Aorta (tissue), 5 donors: ENCODE measurements around the gene OR2V2. TPM values are rescaled to one million over a fixed set of nuclear protein-coding genes. Genes with fewer than 3 reads are reported as not detected.

Experiments
- ATAC-seq: fragments of 200-7000 bp; cut with Tn5 transposase; one replicate; pipeline ENCODE4 v1.9.1; 2022; ENCODE audit warnings: moderate library complexity; ENCODE audit not compliant: low FRiP score
- DNase-seq, 2 donors: peaks; one replicate each; pipeline ENCODE4 v3.0.0-alpha.2; 2020
- H3K27ac ChIP-seq, 2 donors: one replicate each; pipeline ENCODE4 v1.5.1; 2013; ENCODE audit warnings: low read length in 2 of 2, mild to moderate bottlenecking in 2 of 2, moderate library complexity in 2 of 2, control low read depth in 1 of 2, inconsistent platforms in 1 of 2, low read depth in 1 of 2
- H3K27me3 ChIP-seq, 2 donors: one replicate each; pipeline ENCODE4 v1.6.1; 2013; ENCODE audit warnings: control low read depth in 1 of 2, low read length in 1 of 2, mild to moderate bottlenecking in 1 of 2, moderate library complexity in 1 of 2; ENCODE audit not compliant: insufficient read depth in 2 of 2, control insufficient read depth in 1 of 2
- H3K36me3 ChIP-seq, 2 donors: one replicate each; pipeline ENCODE4 v1.6.1; 2013; ENCODE audit warnings: control low read depth in 1 of 2, low read length in 1 of 2, mild to moderate bottlenecking in 1 of 2; ENCODE audit not compliant: insufficient read depth in 2 of 2, control insufficient read depth in 1 of 2
- H3K4me1 ChIP-seq, 2 donors: one replicate each; pipeline ENCODE4 v1.6.1; 2013; ENCODE audit warnings: low read length in 2 of 2, control low read depth in 1 of 2, mild to moderate bottlenecking in 1 of 2, moderate library complexity in 1 of 2; ENCODE audit not compliant: insufficient read depth in 2 of 2, control insufficient read depth in 1 of 2
- H3K4me3 ChIP-seq, 2 donors: one replicate each; pipeline ENCODE4 v1.5.1; 2013; ENCODE audit warnings: low read length in 2 of 2, control low read depth in 1 of 2, mild to moderate bottlenecking in 1 of 2
- H3K9me3 ChIP-seq: one replicate; pipeline ENCODE4 v1.6.1; 2013; ENCODE audit warnings: mild to moderate bottlenecking, low read length; ENCODE audit not compliant: control insufficient read depth
- WGBS, 2 donors: extraction: QIAGEN DNeasy Blood & Tissue Kit; methylation state at CpG; one replicate each; pipeline ENCODE4 v1.1.7; 2013; 5-methylcytosine and 5-hydroxymethylcytosine counted together
- intact Hi-C, 2 donors: fragments of 100-400 bp; cut with DNase I; formaldehyde crosslinking; loops; one replicate each; pipeline versions ENCODE4 v1.14.2 to v1.15.0; 2022
- polyA plus RNA-seq, 2 donors: library from polyadenylated mRNA; stranded (reverse); fragments of 200-250 nt; gene quantifications; one replicate each; pipeline ENCODE4 v1.2.3, GENCODE V29; 2013
- total RNA-seq, 2 donors: library from RNA; stranded (reverse); fragmentation: NEBNext Ultra II Directional; extraction: Animal tissue kit (Norgen Biotek cat#: 25700); gene quantifications; one replicate each; pipeline ENCODE4 v1.2.1, GENCODE V29; 2021
- donor health status: healthy with polysubstance abuse.
- donor health status: Bipolar disorder and iron deficiency.
- donor health status: DM: no; HTN: no; CAD: no.
- donor health status: DM: no; HTN: no; CAD: no.
- donor health status: DM: yes; HTN: yes; CAD: no.

The OR2V2 gene
- total and polyA plus RNA-seq, 4 donors, result not detected

DNA sequence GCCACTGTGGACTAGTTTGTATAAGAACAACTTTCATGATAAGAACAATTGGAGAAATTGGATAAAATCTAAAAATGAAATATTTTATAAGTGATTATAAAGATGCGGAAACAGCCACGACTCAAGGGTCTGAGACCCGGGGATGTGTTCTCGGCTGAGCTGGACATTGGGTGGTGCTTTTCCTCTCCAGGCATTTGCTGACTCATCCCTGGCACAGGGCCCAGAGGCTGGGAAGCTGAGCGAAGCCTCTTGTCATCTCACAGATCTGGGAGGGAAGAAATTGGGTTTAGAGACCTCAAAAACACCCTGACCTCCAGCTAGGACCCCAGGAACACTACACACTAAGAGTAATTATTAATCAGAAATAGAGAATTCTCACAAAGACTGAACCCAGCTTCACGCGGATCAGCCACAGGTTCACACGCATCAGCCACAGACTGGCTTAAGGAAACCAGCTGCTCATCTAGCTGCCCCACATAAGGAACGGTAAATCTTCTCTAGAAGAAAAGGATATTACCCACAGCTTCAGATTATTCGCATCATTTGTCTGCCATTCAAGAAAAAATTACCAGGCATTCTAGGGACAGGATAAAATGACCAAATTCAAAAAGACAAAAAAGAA lies 13.7 kb upstream of the OR2V2 start:
- H3K4me1 ChIP-seq, result no peaks in the 10 kb centered on the region
- 79 to 81% methylated on average over 10 of the region's 10 CpGs for WGBS, 2 donors
- H3K4me3 ChIP-seq, result no peak overlapping the region
- DNase-seq, result peak; percentile 86
- no peaks in the 10 kb centered on the region for H3K9me3 ChIP-seq
- H3K27ac ChIP-seq, result no peak overlapping the region
- ATAC-seq, result no peak
- H3K27me3 ChIP-seq, result peaks cover 0 to 1% of the 10 kb centered on the region in 2 donors
- intact Hi-C loops, result no loop called here
- H3K36me3 ChIP-seq, result no peaks in the 10 kb centered on the region

DNA sequence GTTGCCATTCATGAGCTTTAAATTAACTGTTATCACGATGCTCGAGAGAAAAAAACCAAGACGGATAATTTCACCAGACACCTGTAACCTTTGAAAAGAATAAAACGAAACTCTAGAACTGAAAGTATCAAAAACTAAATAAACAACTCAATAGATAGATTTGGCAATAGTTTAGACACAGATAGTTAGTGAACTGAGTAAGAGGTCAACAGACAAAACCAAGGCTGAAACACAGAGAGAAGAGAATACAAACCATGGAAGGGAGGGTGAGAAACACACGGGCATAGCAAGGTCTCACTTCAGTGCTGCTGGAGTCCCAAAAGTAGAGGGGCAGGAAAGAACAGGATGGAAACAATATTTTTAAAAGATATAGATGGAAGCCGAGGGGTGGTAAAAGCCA lies 13.1 kb upstream of the OR2V2 start:
- ATAC-seq (no peak), DNase-seq (no peak)
- H3K4me1 ChIP-seq, result no peaks in the 10 kb centered on the region
- H3K27ac ChIP-seq, result no peak overlapping the region
- peaks cover 0 to 1% of the 10 kb centered on the region in 2 donors for H3K27me3 ChIP-seq
- intact Hi-C loops, result no loop called here
- H3K36me3 ChIP-seq, result no peaks in the 10 kb centered on the region
- 82 to 83% methylated on average over 6 of the region's 6 CpGs for WGBS, 2 donors
- no peaks in the 10 kb centered on the region for H3K9me3 ChIP-seq
- no peak overlapping the region for H3K4me3 ChIP-seq

DNA sequence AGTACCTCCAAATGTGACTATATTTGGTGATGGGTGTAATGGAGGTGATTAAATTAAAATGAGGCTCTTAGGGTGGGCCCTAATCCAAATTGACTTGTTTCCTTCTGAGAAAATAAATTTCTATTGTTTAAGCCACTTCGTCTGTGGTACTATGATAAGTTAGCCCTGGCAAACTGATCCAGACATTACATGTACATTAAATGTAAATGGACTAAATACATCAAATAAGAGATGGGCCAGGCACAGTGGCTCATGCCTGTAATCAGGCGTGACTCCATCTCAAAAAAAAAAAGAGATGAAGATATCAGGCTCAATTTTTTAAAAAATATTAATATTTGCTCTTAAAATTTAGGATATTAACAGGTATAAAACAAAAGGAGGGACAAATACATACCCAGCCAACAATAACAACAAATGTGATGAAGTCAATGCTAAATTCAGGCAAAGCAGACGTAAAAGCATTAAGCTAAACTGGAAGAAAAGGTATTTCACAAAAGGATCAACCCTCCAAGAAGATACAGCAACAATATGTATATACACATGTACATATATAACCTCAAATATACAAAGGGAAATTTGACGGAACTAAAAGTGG lies 10.9 kb upstream of the OR2V2 start:
- Histone ChIP-seq H3K36me3 (no peaks in the 10 kb centered on the region), H3K27ac (no peak overlapping the region), H3K9me3 (no peaks in the 10 kb centered on the region), H3K4me1 (no peaks in the 10 kb centered on the region), H3K4me3 (no peak overlapping the region), H3K27me3 (peaks cover 0 to 1% of the 10 kb centered on the region in 2 donors)
- ATAC-seq (no peak), DNase-seq (no peak)
- intact Hi-C loops, result no loop called here
- WGBS, 2 donors, result 82 to 84% methylated on average over 4 of the region's 4 CpGs

DNA sequence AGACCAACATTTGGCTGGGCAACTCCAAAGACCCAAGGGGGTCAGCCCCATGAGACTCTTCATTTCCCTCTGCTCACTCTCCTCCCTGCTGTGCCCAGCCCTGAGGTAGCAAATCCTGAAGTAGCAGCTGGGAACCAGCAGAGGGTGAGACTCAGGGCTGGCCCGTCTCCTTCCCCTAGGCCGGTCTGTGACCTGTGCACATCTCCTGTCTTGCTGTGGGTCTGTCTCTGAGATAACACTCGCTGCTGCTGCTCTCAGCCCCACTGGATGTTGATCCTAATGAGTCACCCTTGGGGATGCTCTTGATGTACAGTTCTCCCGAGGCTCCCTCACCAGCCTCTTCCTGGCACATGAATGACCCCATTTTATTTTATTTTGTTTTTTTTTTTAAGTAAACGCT lies 9.1 kb upstream of the OR2V2 start:
- intact Hi-C loops, result no loop called here
- ATAC-seq, result no peak
- whole genome bisulfite sequencing, 2 donors, result 66 to 69% methylated on average over 5 of the region's 5 CpGs

DNA sequence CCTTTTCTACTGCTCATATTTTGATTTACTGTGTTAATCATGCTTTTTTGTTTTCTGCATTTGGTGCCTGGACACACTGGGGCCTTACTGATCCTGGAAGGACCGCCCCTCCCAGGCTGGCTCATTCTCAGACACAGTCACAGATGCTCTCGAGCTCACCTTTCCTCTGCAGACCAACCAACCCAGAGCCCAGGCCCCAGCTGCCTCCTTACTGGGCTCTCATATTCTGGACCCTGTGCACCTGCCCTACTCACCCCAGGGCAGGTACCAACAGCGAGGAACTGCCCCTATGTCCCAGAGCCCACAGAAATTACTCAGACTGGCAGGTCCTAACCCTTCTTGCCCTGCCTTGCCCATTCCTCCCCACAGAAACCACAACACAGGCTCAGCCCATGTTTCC lies 6.6 kb upstream of the OR2V2 start:
- H3K9me3 ChIP-seq, result no peaks in the 10 kb centered on the region
- WGBS, 2 donors, result 70 to 73% methylated on average over 3 of the region's 3 CpGs
- H3K4me3 ChIP-seq, result no peak overlapping the region
- H3K4me1 ChIP-seq, result no peaks in the 10 kb centered on the region
- H3K36me3 ChIP-seq, result no peaks in the 10 kb centered on the region
- no peaks in the 10 kb centered on the region for H3K27me3 ChIP-seq
- DNase-seq, result no peak
- no peak overlapping the region for H3K27ac ChIP-seq
- no peak for ATAC-seq
- intact Hi-C loops, result no loop called here

More for the DNA sequence above, 9.1 kb upstream of the OR2V2 start:
- H3K4me3 ChIP-seq, result no peak overlapping the region
- no peaks in the 10 kb centered on the region for H3K9me3 ChIP-seq
- H3K36me3 ChIP-seq, result no peaks in the 10 kb centered on the region
- H3K27me3 ChIP-seq, result no peaks in the 10 kb centered on the region
- no peaks in the 10 kb centered on the region for H3K4me1 ChIP-seq
- no peak for DNase-seq
- H3K27ac ChIP-seq, result no peak overlapping the region

DNA sequence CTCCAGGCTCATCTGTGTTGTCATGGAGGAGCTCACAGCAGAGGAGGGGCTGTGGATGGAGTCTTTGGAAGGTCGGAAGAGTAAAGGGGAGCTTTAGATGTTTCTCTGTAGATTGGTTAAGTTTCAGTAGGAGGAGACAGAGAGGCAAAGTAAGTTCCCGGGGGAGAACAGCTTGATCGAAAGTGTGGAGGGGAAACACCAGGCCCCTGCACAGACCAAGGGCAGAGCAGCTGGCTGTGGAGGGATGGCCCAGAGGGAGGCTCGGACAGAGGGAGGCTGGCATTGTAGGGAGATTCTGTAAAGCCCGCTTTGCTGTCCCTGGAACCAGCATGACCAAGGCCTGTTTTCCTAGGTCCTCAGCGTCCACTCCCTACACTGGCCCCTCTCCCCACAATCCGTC lies 5.3 kb upstream of the OR2V2 start:
- DNase-seq, result no peak
- no peaks in the 10 kb centered on the region for H3K4me1 ChIP-seq

DNA sequence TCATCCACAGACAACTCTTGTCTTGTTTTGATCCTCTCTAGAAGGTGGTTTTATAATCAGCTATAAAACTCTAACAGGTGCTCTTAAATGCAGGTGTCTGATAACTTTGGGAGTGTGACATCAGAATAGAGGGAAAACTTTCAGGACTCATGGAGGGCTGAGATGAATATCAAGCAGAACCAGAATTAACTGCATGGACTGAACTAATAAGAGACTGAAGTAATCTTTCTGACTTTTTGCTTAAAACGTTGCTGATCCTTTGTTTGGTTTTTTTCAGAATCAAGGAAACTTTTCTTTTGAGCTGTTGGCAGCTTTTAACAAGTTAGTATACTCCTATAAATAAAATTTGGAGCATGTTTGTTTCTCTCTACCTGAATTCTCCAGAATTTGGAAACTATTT lies 2.3 kb upstream of the OR2V2 start:
- intact Hi-C loops, result no loop called here
- WGBS, 2 donors, result 18 to 19% methylated on average over 1 of the region's 1 CpG

More for the DNA sequence above, 5.3 kb upstream of the OR2V2 start:
- WGBS, 2 donors, result 59 to 73% methylated on average over 7 of the region's 7 CpGs
- no peak overlapping the region for H3K4me3 ChIP-seq
- intact Hi-C loops, result no loop called here
- no peak overlapping the region for H3K27ac ChIP-seq
- ATAC-seq, result no peak
- H3K27me3 ChIP-seq, result no peaks in the 10 kb centered on the region
- no peaks in the 10 kb centered on the region for H3K9me3 ChIP-seq
- H3K36me3 ChIP-seq, result no peaks in the 10 kb centered on the region

DNA sequence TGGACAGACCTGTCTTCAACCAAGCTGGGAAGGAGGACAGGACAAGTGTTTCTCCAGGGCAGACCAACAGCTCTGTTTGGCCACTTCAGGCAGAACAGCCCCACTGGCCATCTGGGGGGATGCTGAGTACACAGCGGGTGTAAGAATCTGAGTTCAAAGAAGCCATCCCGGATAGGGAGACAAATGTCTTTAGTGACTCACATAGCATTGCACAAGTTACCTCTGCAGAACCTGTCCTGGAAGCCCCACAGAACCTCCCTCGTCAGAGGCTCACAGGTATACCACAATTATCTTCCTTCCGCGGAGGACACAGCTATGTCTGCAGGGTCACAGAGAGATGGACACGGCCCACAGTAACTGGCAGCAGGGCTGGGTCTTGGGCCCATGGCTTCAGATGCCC lies 2.0 kb downstream of the OR2V2 start:
- Histone ChIP-seq H3K4me3 (no peak overlapping the region), H3K27ac (no peak overlapping the region), H3K4me1 (no peaks in the 10 kb centered on the region), H3K27me3 (no peaks in the 10 kb centered on the region), H3K36me3 (no peaks in the 10 kb centered on the region), H3K9me3 (no peaks in the 10 kb centered on the region)
- no peak for ATAC-seq
- no peak for DNase-seq
- intact Hi-C loops, result no loop called here
- 65 to 75% methylated on average over 6 of the region's 6 CpGs for WGBS, 2 donors

More for the DNA sequence above, 2.3 kb upstream of the OR2V2 start:
- no peak overlapping the region for H3K4me3 ChIP-seq
- DNase-seq (no peak), ATAC-seq (no peak)
- no peaks in the 10 kb centered on the region for H3K4me1 ChIP-seq
- H3K9me3 ChIP-seq, result no peaks in the 10 kb centered on the region
- no peaks in the 10 kb centered on the region for H3K27me3 ChIP-seq
- no peaks in the 10 kb centered on the region for H3K36me3 ChIP-seq
- no peak overlapping the region for H3K27ac ChIP-seq
